ENCODE measurements around the gene GMPR2. TPM values are rescaled to one million over a fixed set of nuclear protein-coding genes. Genes with fewer than 3 reads are reported as not detected.

The GMPR2 gene
- total RNA-seq, 1 donor from 2014 or later, result 73.2 TPM

DNA sequence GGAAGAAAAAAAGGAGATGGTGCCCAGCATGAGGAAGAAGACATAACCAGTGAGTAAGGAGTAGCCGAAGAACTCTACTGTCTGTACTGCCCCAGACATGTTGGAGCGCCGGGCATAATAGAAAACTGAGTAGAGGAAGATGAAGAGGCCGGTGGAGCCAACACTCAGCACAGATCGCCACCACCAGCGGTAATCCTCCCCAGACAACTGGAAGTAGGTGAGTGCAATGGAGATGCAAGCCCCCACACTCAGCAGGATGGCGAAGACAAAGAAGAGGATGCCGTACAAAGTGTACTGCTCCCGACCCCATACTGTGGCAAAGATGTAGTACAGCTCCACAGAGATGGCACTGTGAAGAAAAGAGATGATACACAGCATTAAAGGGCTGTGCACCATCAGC, 43.3 kb upstream of the GMPR2 start:
- Histone ChIP-seq H3K36me3 (peaks cover 44% of the 10 kb centered on the region), H3K27ac (no peak overlapping the region), H3K27me3 (no peaks in the 10 kb centered on the region), H3K9me3 (no peaks in the 10 kb centered on the region), H3K4me3 (no peak overlapping the region), H3K4me1 (peaks cover 23% of the 10 kb centered on the region)
- DNase-seq (no peak), ATAC-seq (no peak)
- intact Hi-C loops (cut with DNase I), result no loop called here
- TF ChIP-seq CTCF (IDR thresholded peaks at IDR 0.05), result no peak

DNA sequence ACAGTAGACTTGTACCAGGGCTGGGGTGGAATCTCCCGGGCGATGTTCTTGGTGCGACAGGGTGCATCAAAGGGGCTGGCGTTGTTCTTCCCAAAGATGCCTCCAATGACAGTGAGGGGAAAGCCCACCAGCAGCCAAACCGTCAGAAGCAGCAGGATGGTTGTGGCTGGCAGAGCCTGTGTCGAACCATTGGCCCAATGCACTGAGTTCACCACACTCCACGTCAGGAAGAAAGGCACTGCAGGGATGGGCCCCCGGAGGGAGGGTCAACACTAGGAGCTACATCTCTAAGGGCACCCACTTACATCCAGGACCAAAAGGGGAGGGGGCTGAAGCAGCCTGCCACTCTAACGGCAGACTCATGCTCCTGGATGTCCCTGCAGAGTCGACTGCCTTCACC, 42.3 kb upstream of the GMPR2 start:
- H3K27me3 ChIP-seq, result no peaks in the 10 kb centered on the region
- TF ChIP-seq CTCF (IDR thresholded peaks at IDR 0.05), result no peak
- no peak overlapping the region for H3K4me3 ChIP-seq
- no peak for DNase-seq
- no peaks in the 10 kb centered on the region for H3K9me3 ChIP-seq
- intact Hi-C loops (cut with DNase I), result no loop called here
- H3K27ac ChIP-seq, result no peak overlapping the region
- H3K4me1 ChIP-seq, result peaks cover 28% of the 10 kb centered on the region
- ATAC-seq, result no peak
- peaks cover 34% of the 10 kb centered on the region for H3K36me3 ChIP-seq

- TF ChIP-seq CTCF (IDR thresholded peaks at IDR 0.05), result no peak
- ATAC-seq (no peak), DNase-seq (no peak)
- peaks cover 22% of the 10 kb centered on the region for H3K36me3 ChIP-seq
- H3K4me3 ChIP-seq, result no peak overlapping the region
- peaks cover 29% of the 10 kb centered on the region for H3K4me1 ChIP-seq
- H3K9me3 ChIP-seq, result no peaks in the 10 kb centered on the region
- no peaks in the 10 kb centered on the region for H3K27me3 ChIP-seq
- intact Hi-C loops (cut with DNase I), result no loop called here
- no peak overlapping the region for H3K27ac ChIP-seq
Measured at GRCh38 chr14:24192933-24193332, 39.8 kb upstream of the GMPR2 start.

DNA sequence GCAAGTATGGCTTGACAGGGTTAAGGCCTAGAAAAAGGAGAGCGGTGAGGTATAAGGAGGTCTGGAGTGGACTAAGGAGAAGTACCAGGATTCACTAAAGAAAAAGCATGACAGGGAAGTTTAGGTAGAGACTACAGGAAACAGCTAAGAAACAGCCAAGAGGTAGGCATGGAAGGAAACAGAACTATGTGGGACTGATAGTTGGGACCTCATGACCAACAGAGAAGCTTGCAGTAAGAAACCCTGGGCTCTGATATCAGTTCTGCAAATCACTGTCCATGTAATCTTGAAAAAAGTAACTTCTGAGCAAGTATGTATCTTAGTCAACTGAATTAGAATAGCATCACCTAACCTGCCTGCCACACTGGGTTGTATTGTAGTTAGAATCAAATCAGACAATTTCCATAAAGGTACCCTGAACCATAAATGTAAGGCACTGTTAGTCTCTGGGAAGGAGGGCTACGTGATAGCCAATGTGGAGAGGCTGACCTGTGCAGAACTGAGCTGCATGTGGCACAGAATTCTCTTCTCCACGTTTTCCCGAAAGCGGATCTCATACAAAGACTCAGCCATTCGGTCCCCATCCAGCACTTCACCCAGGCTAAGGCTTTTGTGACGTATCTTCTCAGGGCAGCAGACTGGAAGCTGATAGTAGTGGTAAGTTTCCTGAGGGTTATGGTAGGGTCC, 38.4 kb upstream of the GMPR2 start:
- DNase-seq, result no peak
- intact Hi-C loops (cut with DNase I), result no loop called here
- no peak for ATAC-seq
- Histone ChIP-seq H3K27me3 (no peaks in the 10 kb centered on the region), H3K9me3 (no peaks in the 10 kb centered on the region), H3K4me1 (peaks cover 26% of the 10 kb centered on the region), H3K36me3 (peaks cover 23% of the 10 kb centered on the region), H3K4me3 (peak overlapping the region; percentile 89), H3K27ac (peak overlapping the region; percentile 100)
- TF ChIP-seq CTCF (IDR thresholded peaks at IDR 0.05), result no peak

GRCh38 chr14:24194873-24195185, 37.9 kb upstream of the GMPR2 start:
- intact Hi-C loops (cut with DNase I), result no loop called here
- no peaks in the 10 kb centered on the region for H3K27me3 ChIP-seq
- no peak for DNase-seq
- H3K27ac ChIP-seq, result peak overlapping the region; percentile 100
- H3K4me3 ChIP-seq, result peak overlapping the region; percentile 89
- H3K9me3 ChIP-seq, result no peaks in the 10 kb centered on the region
- no peak for ATAC-seq
- peaks cover 25% of the 10 kb centered on the region for H3K4me1 ChIP-seq
- TF ChIP-seq CTCF (IDR thresholded peaks at IDR 0.05), result no peak
- H3K36me3 ChIP-seq, result peaks cover 26% of the 10 kb centered on the region

Data from upper lobe of right lung (tissue), 1 donor.